Breast epithelium (tissue), 4 donors: ENCODE data around the gene GOLGA6L7. TPM values are rescaled to one million over a fixed set of nuclear protein-coding genes. Genes with fewer than 3 reads are reported as not detected.
"Not testable (repeated sequence)": the region's sequence is repeated elsewhere in the genome, so short reads cannot be mapped to it uniquely, and the experiment has no call there.

Experiments
- DNase-seq, 2 donors: peaks; one replicate each; pipeline ENCODE4 v3.0.0-alpha.2; 2019; ENCODE audit warnings: low spot score in 2 of 2
- H3K27ac ChIP-seq, 2 donors: fragments of 200-600 bp; sonication (generic) in 1 of 2; one replicate each; pipeline ENCODE4 v1.5.1; 2016 to 2019; ENCODE audit warnings: mild to moderate bottlenecking in 1 of 2
- H3K27me3 ChIP-seq, 2 donors: fragments of 200-600 bp; sonication (generic) in 1 of 2; one replicate each; pipeline versions ENCODE4 v1.5.1 to v1.6.0; 2017 to 2019; ENCODE audit warnings: control low read depth in 1 of 2, mild to moderate bottlenecking in 1 of 2
- H3K36me3 ChIP-seq: fragments of 200-600 bp; one replicate; pipeline ENCODE4 v1.5.1; 2019
- H3K4me1 ChIP-seq, 2 donors: fragments of 200-600 bp; sonication (generic); one replicate each; pipeline ENCODE4 v1.5.1; 2016 to 2019; ENCODE audit warnings: control low read depth in 1 of 2
- H3K4me3 ChIP-seq, 3 donors: fragments of 200-600 bp; sonication (generic); 1 replicate in 2 of 3; 2 replicates in 1 of 3; pipeline ENCODE4 v1.5.1; 2016 to 2019; ENCODE audit warnings: mild to moderate bottlenecking in 3 of 3, moderate library complexity in 2 of 3
- H3K9me3 ChIP-seq, 2 donors: fragments of 200-600 bp; sonication (generic) in 1 of 2; one replicate each; pipeline ENCODE4 v1.5.1; 2016 to 2019; ENCODE audit warnings: control low read depth in 1 of 2
- POLR2A ChIP-seq: fragments of 450-650 bp; IDR thresholded peaks from one replicate; pipeline ENCODE4 v1.6.1; 2016; ENCODE audit warnings: antibody characterized with exemption, mild to moderate bottlenecking, moderate library complexity
- POLR2AphosphoS5 ChIP-seq, 3 donors: sonication (generic); formaldehyde crosslinking; IDR thresholded peaks; one replicate each; pipeline ENCODE4 v1.6.1; 2017; ENCODE audit warnings: antibody characterized with exemption in 3 of 3
- intact Hi-C: fragments of 100-400 bp; cut with DNase I; formaldehyde crosslinking; loops from one replicate; pipeline ENCODE4 v1.15.1; 2023; ENCODE audit warnings: low total_unique reads
- total RNA-seq, 3 donors: library from RNA; depleted of rRNA; stranded (reverse); fragments of >200 nt; gene quantifications; one replicate each; pipeline ENCODE4 v1.1.0, GENCODE V29; 2016
- TF ChIP-seq, protein P1 (sequence below), 3 donors: fragments of 450-650 bp; IDR thresholded peaks; one replicate each; pipeline ENCODE4 v1.5.1; 2016 to 2017; ENCODE audit warnings: antibody characterized with exemption in 3 of 3, mild to moderate bottlenecking in 3 of 3, moderate library complexity in 3 of 3

Gene GOLGA6L7
- total RNA-seq, 3 donors from 2014 or later = not detected

DNA sequence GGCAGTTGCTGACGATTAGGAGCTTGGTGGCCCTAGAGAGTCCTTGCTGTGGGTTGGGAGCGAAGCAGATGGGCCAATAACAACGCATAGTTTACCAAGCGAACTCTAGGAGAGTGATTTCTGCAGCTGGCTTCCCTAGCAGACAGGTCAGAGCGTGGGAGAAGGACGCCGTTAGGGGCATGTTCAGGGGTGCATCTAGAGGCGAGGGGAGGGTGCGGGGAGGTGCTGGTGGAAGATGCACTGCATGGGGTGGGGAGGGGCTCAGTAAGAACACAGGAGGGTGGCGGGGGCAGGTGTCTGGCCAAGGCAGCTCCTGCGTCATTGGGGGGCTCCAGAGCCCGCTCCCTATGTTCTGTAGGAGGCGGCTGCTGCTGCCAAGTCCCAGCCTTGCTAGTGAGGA is 46.2 kb upstream of the GOLGA6L7 start:
- no peak overlapping the region for H3K27ac ChIP-seq

DNA sequence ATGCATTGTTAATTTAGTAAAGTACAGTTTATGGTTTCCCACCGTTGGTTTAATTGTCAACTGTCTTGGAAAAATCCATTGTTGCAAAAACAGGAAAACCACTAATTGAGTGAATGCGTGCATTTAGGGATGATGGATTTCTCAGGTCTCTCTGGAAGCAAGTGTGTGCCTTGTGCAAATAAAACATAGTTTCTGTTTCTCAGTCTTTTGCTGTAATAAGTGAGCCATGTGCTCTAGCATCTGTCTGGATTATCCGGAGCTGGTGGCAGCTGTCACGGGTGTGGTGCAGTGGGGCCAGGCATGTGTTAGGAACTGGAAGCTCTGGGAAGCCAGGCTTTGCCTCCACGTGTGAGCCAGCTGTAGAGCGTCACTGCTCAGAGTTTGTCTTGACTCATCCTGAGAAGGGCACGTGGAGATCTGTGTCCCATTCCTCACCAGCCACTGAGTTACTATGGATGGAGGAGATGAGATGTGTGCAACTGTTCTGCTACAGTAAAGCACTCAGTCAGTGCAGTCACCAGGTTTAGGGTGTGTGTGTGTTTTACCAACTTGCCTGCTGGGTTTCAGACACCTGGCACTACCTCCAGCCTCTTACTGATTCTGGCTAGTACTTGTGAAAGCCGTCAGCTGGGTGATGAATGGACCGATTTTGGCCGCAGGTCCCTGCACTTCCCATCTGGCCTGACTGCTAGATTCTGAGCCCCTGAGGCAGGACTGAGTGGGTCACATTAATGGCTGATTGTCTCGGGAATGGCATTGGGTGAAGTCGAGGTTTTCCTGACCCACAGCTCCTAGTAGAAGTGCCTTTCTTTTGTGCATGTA is 44.6 kb upstream of the GOLGA6L7 start:
- DNase-seq = no peak
- Histone ChIP-seq H3K4me3 (no peak overlapping the region), H3K4me1 (no peaks in the 10 kb centered on the region), H3K27me3 (no peaks in the 10 kb centered on the region), H3K36me3 (no peaks in the 10 kb centered on the region), H3K9me3 (no peaks in the 10 kb centered on the region), H3K27ac (no peak overlapping the region)
- intact Hi-C loops = no loop called here
- TF ChIP-seq, protein P1, sequence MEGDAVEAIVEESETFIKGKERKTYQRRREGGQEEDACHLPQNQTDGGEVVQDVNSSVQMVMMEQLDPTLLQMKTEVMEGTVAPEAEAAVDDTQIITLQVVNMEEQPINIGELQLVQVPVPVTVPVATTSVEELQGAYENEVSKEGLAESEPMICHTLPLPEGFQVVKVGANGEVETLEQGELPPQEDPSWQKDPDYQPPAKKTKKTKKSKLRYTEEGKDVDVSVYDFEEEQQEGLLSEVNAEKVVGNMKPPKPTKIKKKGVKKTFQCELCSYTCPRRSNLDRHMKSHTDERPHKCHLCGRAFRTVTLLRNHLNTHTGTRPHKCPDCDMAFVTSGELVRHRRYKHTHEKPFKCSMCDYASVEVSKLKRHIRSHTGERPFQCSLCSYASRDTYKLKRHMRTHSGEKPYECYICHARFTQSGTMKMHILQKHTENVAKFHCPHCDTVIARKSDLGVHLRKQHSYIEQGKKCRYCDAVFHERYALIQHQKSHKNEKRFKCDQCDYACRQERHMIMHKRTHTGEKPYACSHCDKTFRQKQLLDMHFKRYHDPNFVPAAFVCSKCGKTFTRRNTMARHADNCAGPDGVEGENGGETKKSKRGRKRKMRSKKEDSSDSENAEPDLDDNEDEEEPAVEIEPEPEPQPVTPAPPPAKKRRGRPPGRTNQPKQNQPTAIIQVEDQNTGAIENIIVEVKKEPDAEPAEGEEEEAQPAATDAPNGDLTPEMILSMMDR (IDR thresholded peaks at IDR 0.05) = no peak
- TF ChIP-seq POLR2AphosphoS5 (IDR thresholded peaks at IDR 0.05) = no peak
- no peak for TF ChIP-seq POLR2A

More for the DNA sequence above, 46.2 kb upstream of the GOLGA6L7 start:
- H3K4me3 ChIP-seq = no peak overlapping the region
- H3K27me3 ChIP-seq = no peaks in the 10 kb centered on the region
- TF ChIP-seq POLR2AphosphoS5 (IDR thresholded peaks at IDR 0.05) (no peak), POLR2A (no peak)
- TF ChIP-seq, protein P1 (IDR thresholded peaks at IDR 0.05) = no peak
- intact Hi-C loops = no loop called here
- H3K36me3 ChIP-seq = no peaks in the 10 kb centered on the region
- H3K9me3 ChIP-seq = no peaks in the 10 kb centered on the region
- no peaks in the 10 kb centered on the region for H3K4me1 ChIP-seq
- no peak for DNase-seq

DNA sequence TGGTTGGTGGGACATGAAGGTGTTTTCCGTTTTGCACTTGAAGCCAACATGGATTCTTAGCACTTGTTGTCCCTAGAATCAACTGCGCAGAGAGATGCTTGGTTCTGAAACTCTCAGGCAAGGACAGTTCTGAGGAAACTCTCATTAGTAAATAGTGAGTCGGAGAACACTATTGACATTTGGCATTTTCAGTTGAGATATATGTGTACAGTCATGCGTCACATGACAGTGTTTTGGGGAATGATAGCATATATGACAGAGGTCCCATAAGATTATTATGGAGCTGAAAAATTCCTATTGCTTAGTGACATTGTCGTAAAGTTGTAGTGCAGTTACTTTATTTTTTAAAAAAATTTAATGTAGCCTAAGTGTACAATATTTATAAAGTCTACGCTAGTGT is 43.1 kb upstream of the GOLGA6L7 start:
- intact Hi-C loops = no loop called here

DNA sequence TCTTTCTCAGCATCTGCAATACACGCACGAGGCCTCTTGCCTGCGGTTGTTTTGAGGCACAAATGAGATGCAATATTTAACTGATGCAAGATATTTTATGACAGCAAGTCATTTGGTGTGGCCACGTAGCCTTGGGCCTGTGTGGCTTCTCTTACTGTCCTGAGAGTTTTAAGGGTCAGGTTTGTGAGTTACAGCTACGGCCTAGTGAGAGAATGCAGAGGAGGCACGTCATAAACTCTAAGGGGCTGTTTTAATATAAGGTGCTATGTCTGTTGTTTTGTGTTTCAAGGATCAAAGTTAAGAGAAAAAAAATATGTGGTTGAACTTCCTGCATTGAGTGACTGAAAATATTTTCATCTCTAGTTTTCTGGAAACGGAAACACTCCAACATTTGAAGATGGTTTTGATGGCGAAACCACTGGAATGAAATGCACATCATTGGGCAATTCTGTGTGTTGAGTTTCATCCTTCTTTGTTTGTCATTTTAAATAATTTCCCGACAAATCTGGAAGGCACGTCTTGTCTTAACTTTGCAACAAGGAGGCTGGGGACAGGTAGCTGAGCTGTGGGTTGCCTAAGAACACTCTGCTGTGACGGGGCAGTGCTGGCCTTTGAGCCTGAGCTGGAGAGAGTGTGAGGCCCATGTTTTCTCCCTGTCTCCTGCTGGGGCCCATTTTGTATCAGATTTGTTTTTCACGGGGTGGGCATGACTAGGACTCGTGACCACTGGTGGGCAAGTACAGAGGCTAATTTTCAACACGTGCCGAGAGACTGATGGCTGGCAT is 42.5 kb upstream of the GOLGA6L7 start:
- no peaks in the 10 kb centered on the region for H3K36me3 ChIP-seq
- H3K27me3 ChIP-seq = peaks cover 3 to 8% of the 10 kb centered on the region in 2 donors
- TF ChIP-seq POLR2A (no peak), POLR2AphosphoS5 (IDR thresholded peaks at IDR 0.05) (no peak)
- TF ChIP-seq, protein P1 (IDR thresholded peaks at IDR 0.05) = no peak
- H3K27ac ChIP-seq = no peak overlapping the region
- no peak for DNase-seq
- no peaks in the 10 kb centered on the region for H3K4me1 ChIP-seq
- intact Hi-C loops = no loop called here
- H3K4me3 ChIP-seq = no peak overlapping the region
- no peaks in the 10 kb centered on the region for H3K9me3 ChIP-seq

More for the DNA sequence above, 43.1 kb upstream of the GOLGA6L7 start:
- H3K27ac ChIP-seq = no peak overlapping the region
- no peaks in the 10 kb centered on the region for H3K36me3 ChIP-seq
- TF ChIP-seq POLR2AphosphoS5 (IDR thresholded peaks at IDR 0.05) = no peak
- no peak for TF ChIP-seq POLR2A
- TF ChIP-seq, protein P1 (IDR thresholded peaks at IDR 0.05) = no peak
- no peak overlapping the region for H3K4me3 ChIP-seq
- no peaks in the 10 kb centered on the region for H3K4me1 ChIP-seq
- peaks cover 2 to 4% of the 10 kb centered on the region in 2 donors for H3K27me3 ChIP-seq
- DNase-seq = no peak
- H3K9me3 ChIP-seq = no peaks in the 10 kb centered on the region

DNA sequence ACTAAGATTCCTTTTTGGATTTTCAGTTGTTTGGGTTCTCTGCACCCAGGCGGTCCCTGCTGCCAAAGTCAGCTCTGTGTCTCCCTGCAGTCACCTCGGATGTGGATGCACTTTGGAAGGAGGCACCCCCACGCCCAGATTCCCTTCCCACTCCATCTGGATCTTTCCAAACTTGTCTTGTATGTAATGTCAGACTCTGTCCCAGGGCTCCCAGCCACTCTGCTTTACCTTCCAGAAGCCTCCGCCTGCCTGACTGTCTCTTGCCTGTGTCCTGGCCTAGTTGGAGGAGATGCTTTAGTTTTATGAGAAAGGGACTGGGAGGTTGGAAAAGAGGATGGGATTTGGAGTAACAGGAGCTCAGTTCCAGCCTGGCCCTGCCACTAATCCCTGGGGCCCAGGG is 41.8 kb upstream of the GOLGA6L7 start:
- H3K27me3 ChIP-seq = peaks cover 3 to 14% of the 10 kb centered on the region in 2 donors
- DNase-seq, H3K4me3 ChIP-seq, H3K4me1 ChIP-seq, H3K36me3 ChIP-seq, intact Hi-C loops, H3K9me3 ChIP-seq, H3K27ac ChIP-seq: not testable (repeated sequence)

DNA sequence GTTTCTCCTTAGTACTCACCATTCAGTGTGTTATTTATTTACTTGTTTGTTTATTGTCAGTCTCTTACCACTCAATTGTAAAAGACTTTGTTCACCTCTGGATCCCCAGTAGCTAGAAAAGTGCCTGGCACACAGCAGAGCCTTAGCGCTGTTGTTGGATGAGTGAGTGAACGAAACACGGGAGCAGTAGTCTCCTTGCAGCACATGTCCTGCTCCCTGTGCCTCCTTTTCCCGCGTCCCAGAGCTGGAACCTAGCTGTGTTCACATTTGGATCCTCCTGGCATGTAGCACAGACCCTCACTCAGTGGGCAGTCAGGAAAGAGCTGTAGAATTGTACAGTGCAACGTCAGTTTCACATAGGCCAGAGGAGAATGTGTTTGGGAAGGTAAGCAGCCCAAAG is 41.4 kb upstream of the GOLGA6L7 start:
- H3K27ac ChIP-seq, DNase-seq, H3K36me3 ChIP-seq, intact Hi-C loops, H3K4me3 ChIP-seq, H3K4me1 ChIP-seq, H3K9me3 ChIP-seq: not testable (repeated sequence)
- H3K27me3 ChIP-seq = peaks cover 3 to 18% of the 10 kb centered on the region in 2 donors
